Stimulated activated CD8-positive, alpha-beta memory T cell treated with anti-CD3 and anti-CD28 coated beads, Interleukin-12 subunit alpha, Interleukin-12 subunit beta, amount 100 ng/mL, for 24 hours (primary cell): Measurements from ENCODE around the gene C1D.
"Not testable (repeated sequence)": the region's sequence is repeated elsewhere in the genome, so short reads cannot be mapped to it uniquely, and the experiment has no call there.

Experiments used
- DNase-seq: peaks from one replicate; pipeline ENCODE4 v3.0.0-alpha.2; 2020; ENCODE audit errors: extremely low read depth

Gene C1D

DNA sequence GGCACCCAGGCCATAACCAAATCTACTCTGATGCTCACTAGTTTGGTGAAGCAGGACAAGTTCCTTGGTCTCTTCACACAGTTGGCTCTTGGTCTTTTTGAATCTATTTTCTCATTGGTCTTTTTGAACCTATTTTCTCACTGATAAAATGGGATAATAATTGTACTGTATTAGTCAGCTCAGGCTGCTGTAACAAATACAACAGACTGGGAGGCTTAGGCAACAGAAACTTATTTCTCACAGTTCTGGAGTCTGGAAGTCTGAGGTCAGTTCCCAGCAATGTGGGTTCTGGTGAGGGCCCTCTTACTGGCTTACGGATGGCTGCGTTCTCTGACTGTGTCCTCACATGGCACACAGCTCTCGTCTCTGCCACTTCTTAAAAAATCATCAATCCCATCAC, 63.5 kb downstream of the C1D start:
- no peak for DNase-seq

- DNase-seq, result no peak
Observed at GRCh38 chr2:67997903-67998302, 64.9 kb downstream of the C1D start.

GRCh38 chr2:67997528-67997900, 65.3 kb downstream of the C1D start:
- DNase-seq, result no peak

GRCh38 chr2:67996772-67997527, 65.9 kb downstream of the C1D start:
- DNase-seq, result no peak

- DNase-seq, result no peak
Observed at GRCh38 chr2:67994716-67995115, 68.1 kb downstream of the C1D start.

GRCh38 chr2:67994069-67994468, 68.7 kb downstream of the C1D start:
- DNase-seq, result not testable (repeated sequence)

DNA sequence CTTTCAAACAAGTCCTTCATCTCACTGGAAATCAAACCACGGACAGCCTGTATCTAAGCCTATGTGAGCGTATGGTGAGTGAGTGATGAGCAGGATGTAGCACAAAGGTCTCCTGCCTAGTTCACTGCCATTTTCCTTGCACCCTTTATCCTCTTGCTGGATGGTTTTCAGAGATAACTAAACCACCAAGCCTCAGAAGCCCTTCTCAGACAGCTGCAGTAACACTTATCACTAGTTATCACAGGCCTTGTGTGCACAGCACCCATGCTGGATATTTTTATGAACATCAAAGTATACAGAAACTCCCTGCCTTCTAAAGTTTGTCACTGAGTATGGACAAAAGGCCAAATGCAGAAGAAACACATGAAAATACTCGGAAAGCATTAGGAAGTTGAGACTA, 69.5 kb downstream of the C1D start:
- no peak for DNase-seq

- no peak for DNase-seq
Observed at GRCh38 chr2:67991456-67991855, 71.3 kb downstream of the C1D start.
